ENCODE results near the gene PMEL. TPM values are rescaled to one million over a fixed set of nuclear protein-coding genes. Genes with fewer than 3 reads are reported as not detected.

PMEL gene
- total and polyA plus RNA-seq, 9 of the 15 experiments (the other 6 are each of a cell fraction or from before 2014, with no cell fraction given): 0.36 to 2.0 (median 0.98) TPM

DNA sequence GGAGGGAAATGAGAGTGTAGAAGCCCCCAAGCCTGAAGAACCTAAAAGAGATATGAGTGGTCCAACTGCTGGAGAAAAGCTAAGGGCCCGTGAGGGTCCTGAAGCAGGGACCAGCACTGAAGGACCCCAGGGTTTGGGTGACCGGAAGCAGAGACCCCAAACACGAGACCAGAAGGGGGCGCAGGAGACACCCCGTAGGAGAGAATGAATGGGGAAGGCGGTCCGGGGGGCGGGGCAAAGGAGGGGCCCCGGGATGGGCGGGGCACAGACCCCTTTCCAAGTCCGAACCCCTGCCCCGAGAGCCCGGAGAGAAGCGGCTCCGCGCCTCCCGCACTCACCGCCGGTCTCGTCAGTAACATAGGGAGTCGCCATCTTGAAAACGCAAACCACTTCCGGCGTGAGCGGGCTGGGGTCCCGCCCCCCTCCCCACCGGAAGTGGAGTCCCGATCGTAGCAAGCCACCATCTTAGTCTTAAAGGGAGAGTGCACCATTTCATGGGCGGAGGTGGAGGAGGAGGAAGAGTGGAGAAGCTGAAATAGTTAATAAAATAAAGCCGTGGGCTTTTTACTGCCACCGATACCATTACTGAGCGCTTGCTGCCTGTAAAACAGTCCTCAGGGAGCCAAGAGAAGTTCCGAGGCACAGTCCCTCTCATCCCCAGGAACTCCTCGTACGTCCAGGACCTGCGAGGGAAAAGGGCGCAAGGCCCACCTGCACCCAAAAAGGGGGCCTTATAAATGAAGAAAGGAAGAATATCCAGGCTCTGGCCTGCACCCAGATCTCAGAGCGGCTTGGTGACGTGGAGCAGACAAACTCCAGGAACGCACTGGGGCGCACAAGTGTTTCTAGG is 38.9 kb downstream of the PMEL start (continued):
- TF ChIP-seq, protein P1, sequence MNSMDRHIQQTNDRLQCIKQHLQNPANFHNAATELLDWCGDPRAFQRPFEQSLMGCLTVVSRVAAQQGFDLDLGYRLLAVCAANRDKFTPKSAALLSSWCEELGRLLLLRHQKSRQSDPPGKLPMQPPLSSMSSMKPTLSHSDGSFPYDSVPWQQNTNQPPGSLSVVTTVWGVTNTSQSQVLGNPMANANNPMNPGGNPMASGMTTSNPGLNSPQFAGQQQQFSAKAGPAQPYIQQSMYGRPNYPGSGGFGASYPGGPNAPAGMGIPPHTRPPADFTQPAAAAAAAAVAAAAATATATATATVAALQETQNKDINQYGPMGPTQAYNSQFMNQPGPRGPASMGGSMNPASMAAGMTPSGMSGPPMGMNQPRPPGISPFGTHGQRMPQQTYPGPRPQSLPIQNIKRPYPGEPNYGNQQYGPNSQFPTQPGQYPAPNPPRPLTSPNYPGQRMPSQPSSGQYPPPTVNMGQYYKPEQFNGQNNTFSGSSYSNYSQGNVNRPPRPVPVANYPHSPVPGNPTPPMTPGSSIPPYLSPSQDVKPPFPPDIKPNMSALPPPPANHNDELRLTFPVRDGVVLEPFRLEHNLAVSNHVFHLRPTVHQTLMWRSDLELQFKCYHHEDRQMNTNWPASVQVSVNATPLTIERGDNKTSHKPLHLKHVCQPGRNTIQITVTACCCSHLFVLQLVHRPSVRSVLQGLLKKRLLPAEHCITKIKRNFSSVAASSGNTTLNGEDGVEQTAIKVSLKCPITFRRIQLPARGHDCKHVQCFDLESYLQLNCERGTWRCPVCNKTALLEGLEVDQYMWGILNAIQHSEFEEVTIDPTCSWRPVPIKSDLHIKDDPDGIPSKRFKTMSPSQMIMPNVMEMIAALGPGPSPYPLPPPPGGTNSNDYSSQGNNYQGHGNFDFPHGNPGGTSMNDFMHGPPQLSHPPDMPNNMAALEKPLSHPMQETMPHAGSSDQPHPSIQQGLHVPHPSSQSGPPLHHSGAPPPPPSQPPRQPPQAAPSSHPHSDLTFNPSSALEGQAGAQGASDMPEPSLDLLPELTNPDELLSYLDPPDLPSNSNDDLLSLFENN (IDR thresholded peaks at IDR 0.05; ENCODE audit: low read depth in 2 of 2, low read length in 2 of 2): peak in 1 of 2 experiments; percentile 14; a peak in 1 of 4 replicates
- TF ChIP-seq CBFA2T2 (conservative IDR thresholded peaks at IDR 0.05) (no peak), YY1 (IDR thresholded peaks at IDR 0.05; ENCODE audit: borderline replicate concordance in 1 of 3, control insufficient read depth in 1 of 3, extremely low read depth in 1 of 3, insufficient read depth in 3 of 3, insufficient read length in 1 of 3, insufficient replicate concordance in 2 of 3, low read depth in 1 of 3, low read length in 2 of 3) (peak; percentile 83 to 96 (median 96)), JUN (IDR thresholded peaks at IDR 0.05; ENCODE audit: borderline replicate concordance, low read depth, low read length) (no peak), JUN (CRISPR knock-in tag; IDR thresholded peaks at IDR 0.05; ENCODE audit: borderline replicate concordance) (no peak), POLR2A (conservative IDR thresholded peaks at IDR 0.05) (no peak; the same call in 1 of the 2 replicates), NFRKB (IDR thresholded peaks at IDR 0.05; ENCODE audit: low read depth) (peak; percentile 84; the same call in 1 of the 2 replicates), LEF1 (IDR thresholded peaks at IDR 0.05) (peak; percentile 62), ZBTB7A (IDR thresholded peaks at IDR 0.05; ENCODE audit: borderline replicate concordance, control insufficient read depth, low read depth, low read length) (peak; percentile 100), RBM14 (IDR thresholded peaks at IDR 0.05; ENCODE audit: borderline replicate concordance, insufficient read depth, low read depth, low read length) (no peak), NFIC (IDR thresholded peaks at IDR 0.05) (0 out of 2 replicates have a peak, but pooled peaks have one; percentile 3), MYC (IDR thresholded peaks at IDR 0.05; ENCODE audit: low read depth, low read length) (peak; percentile 72; the same call in 1 of the 2 replicates), MYC (CRISPR knock-in tag; IDR thresholded peaks at IDR 0.05; ENCODE audit: borderline replicate concordance, low read depth) (no peak)
- TF ChIP-seq, protein P2, sequence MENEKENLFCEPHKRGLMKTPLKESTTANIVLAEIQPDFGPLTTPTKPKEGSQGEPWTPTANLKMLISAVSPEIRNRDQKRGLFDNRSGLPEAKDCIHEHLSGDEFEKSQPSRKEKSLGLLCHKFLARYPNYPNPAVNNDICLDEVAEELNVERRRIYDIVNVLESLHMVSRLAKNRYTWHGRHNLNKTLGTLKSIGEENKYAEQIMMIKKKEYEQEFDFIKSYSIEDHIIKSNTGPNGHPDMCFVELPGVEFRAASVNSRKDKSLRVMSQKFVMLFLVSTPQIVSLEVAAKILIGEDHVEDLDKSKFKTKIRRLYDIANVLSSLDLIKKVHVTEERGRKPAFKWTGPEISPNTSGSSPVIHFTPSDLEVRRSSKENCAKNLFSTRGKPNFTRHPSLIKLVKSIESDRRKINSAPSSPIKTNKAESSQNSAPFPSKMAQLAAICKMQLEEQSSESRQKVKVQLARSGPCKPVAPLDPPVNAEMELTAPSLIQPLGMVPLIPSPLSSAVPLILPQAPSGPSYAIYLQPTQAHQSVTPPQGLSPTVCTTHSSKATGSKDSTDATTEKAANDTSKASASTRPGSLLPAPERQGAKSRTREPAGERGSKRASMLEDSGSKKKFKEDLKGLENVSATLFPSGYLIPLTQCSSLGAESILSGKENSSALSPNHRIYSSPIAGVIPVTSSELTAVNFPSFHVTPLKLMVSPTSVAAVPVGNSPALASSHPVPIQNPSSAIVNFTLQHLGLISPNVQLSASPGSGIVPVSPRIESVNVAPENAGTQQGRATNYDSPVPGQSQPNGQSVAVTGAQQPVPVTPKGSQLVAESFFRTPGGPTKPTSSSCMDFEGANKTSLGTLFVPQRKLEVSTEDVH (IDR thresholded peaks at IDR 0.05; ENCODE audit: low read depth, partially characterized antibody): peak; percentile 44
- TF ChIP-seq, protein P3, sequence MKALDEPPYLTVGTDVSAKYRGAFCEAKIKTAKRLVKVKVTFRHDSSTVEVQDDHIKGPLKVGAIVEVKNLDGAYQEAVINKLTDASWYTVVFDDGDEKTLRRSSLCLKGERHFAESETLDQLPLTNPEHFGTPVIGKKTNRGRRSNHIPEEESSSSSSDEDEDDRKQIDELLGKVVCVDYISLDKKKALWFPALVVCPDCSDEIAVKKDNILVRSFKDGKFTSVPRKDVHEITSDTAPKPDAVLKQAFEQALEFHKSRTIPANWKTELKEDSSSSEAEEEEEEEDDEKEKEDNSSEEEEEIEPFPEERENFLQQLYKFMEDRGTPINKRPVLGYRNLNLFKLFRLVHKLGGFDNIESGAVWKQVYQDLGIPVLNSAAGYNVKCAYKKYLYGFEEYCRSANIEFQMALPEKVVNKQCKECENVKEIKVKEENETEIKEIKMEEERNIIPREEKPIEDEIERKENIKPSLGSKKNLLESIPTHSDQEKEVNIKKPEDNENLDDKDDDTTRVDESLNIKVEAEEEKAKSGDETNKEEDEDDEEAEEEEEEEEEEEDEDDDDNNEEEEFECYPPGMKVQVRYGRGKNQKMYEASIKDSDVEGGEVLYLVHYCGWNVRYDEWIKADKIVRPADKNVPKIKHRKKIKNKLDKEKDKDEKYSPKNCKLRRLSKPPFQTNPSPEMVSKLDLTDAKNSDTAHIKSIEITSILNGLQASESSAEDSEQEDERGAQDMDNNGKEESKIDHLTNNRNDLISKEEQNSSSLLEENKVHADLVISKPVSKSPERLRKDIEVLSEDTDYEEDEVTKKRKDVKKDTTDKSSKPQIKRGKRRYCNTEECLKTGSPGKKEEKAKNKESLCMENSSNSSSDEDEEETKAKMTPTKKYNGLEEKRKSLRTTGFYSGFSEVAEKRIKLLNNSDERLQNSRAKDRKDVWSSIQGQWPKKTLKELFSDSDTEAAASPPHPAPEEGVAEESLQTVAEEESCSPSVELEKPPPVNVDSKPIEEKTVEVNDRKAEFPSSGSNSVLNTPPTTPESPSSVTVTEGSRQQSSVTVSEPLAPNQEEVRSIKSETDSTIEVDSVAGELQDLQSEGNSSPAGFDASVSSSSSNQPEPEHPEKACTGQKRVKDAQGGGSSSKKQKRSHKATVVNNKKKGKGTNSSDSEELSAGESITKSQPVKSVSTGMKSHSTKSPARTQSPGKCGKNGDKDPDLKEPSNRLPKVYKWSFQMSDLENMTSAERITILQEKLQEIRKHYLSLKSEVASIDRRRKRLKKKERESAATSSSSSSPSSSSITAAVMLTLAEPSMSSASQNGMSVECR (CRISPR knock-in tag; IDR thresholded peaks at IDR 0.05): peak; percentile 12; the same call in 1 of the 2 replicates
